ENCODE measurements around the gene MYZAP.
"Not testable (repeated sequence)": the region's sequence is repeated elsewhere in the genome, so short reads cannot be mapped to it uniquely, and the experiment has no call there.

Gene MYZAP

GRCh38 chr15:57592836-57593420 lies 1.2 kb downstream of the MYZAP start:
- no peak for DNase-seq (ENCODE audit: low read depth, low spot score)

- no peak for DNase-seq (ENCODE audit: low read depth, low spot score)
These were observed 2.8 kb downstream of the MYZAP start for GRCh38 chr15:57594479-57594878.

GRCh38 chr15:57595011-57595866 lies 3.5 kb downstream of the MYZAP start:
- no peak for DNase-seq (ENCODE audit: low read depth, low spot score)

GRCh38 chr15:57596301-57596855 lies 4.7 kb downstream of the MYZAP start:
- no peak for DNase-seq (ENCODE audit: low read depth, low spot score)

- no peak for DNase-seq (ENCODE audit: low read depth, low spot score)
These were observed 5.3 kb downstream of the MYZAP start for GRCh38 chr15:57596978-57597377.

- no peak for DNase-seq (ENCODE audit: low read depth, low spot score)
These were observed 5.7 kb downstream of the MYZAP start for GRCh38 chr15:57597431-57597830.

GRCh38 chr15:57598346-57598745 lies 6.6 kb downstream of the MYZAP start:
- no peak for DNase-seq (ENCODE audit: low read depth, low spot score)

GRCh38 chr15:57599296-57599810 lies 7.6 kb downstream of the MYZAP start:
- DNase-seq (ENCODE audit: low read depth, low spot score), result no peak

- no peak for DNase-seq (ENCODE audit: low read depth, low spot score)
These were observed 8.5 kb downstream of the MYZAP start for GRCh38 chr15:57600197-57600596.

- no peak for DNase-seq (ENCODE audit: low read depth, low spot score)
These were observed 12.8 kb downstream of the MYZAP start for GRCh38 chr15:57604507-57604906.

- DNase-seq (ENCODE audit: low read depth, low spot score), result no peak
These were observed 13.8 kb downstream of the MYZAP start for GRCh38 chr15:57605491-57605890.

GRCh38 chr15:57606048-57606447 lies 14.3 kb downstream of the MYZAP start:
- DNase-seq (ENCODE audit: low read depth, low spot score), result no peak

GRCh38 chr15:57606816-57607215 lies 15.1 kb downstream of the MYZAP start:
- DNase-seq (ENCODE audit: low read depth, low spot score), result no peak

GRCh38 chr15:57607570-57608000 lies 15.9 kb downstream of the MYZAP start:
- DNase-seq (ENCODE audit: low read depth, low spot score), result no peak

GRCh38 chr15:57609805-57610529 lies 18.3 kb downstream of the MYZAP start:
- no peak for DNase-seq (ENCODE audit: low read depth, low spot score)

GRCh38 chr15:57611123-57611522 lies 19.4 kb downstream of the MYZAP start:
- DNase-seq (ENCODE audit: low read depth, low spot score), result no peak

GRCh38 chr15:57611938-57612337 lies 20.2 kb downstream of the MYZAP start:
- DNase-seq (ENCODE audit: low read depth, low spot score), result no peak

- no peak for DNase-seq (ENCODE audit: low read depth, low spot score)
These were observed 22.5 kb downstream of the MYZAP start for GRCh38 chr15:57614241-57614640.

GRCh38 chr15:57615951-57616496 lies 24.3 kb downstream of the MYZAP start:
- not testable (repeated sequence) for DNase-seq (ENCODE audit: low read depth, low spot score)

- DNase-seq (ENCODE audit: low read depth, low spot score), result no peak
These were observed 26.6 kb downstream of the MYZAP start for GRCh38 chr15:57618325-57618724.

- no peak for DNase-seq (ENCODE audit: low read depth, low spot score)
These were observed 28.0 kb downstream of the MYZAP start for GRCh38 chr15:57619746-57620145.

- no peak for DNase-seq (ENCODE audit: low read depth, low spot score)
These were observed 33.0 kb downstream of the MYZAP start for GRCh38 chr15:57624730-57625129.
